CD4-positive, alpha-beta T cell treated with Interleukin-1 beta for 1 hour (primary cell): ENCODE results near the gene SNX13.

ENCODE experiments used
- DNase-seq, 2 donors: peaks; one replicate each; pipeline ENCODE4 v3.0.0-alpha.2; 2020 to 2022

Gene SNX13

GRCh38 chr7:17773289-17773626 is 167.0 kb downstream of the SNX13 start:
- DNase-seq = peak in 1 of 2 donors; percentile 43

GRCh38 chr7:17772581-17773288 is 167.6 kb downstream of the SNX13 start:
- DNase-seq = no peak

GRCh38 chr7:17771901-17772408 is 168.3 kb downstream of the SNX13 start:
- no peak for DNase-seq

- DNase-seq = no peak
These were observed 169.5 kb downstream of the SNX13 start for GRCh38 chr7:17770710-17771375.

GRCh38 chr7:17769918-17770317 is 170.4 kb downstream of the SNX13 start:
- DNase-seq = peak; percentile 51 to 57

- DNase-seq = no peak
These were observed 182.3 kb downstream of the SNX13 start for GRCh38 chr7:17758008-17758407.

GRCh38 chr7:17746020-17746530 is 194.2 kb downstream of the SNX13 start:
- DNase-seq = no peak

- DNase-seq = no peak
These were observed 194.7 kb downstream of the SNX13 start for GRCh38 chr7:17745610-17746009.

GRCh38 chr7:17743316-17743715 is 197.0 kb downstream of the SNX13 start:
- DNase-seq = no peak

- no peak for DNase-seq
These were observed 198.9 kb downstream of the SNX13 start for GRCh38 chr7:17741426-17741825.
